Ovary (tissue), 9 donors: Measurements from ENCODE around the gene ENTPD1. TPM values are rescaled to one million over a fixed set of nuclear protein-coding genes. Genes with fewer than 3 reads are reported as not detected.

Experiments
- DNase-seq, 5 donors: peaks; one replicate each; pipeline ENCODE4 v3.0.0-alpha.2; 2019 to 2020
- H3K27ac ChIP-seq, 2 donors: fragments of 200-600 bp; one replicate each; pipeline versions ENCODE4 v1.5.1 to v1.8.0; 2019 to 2022
- H3K27me3 ChIP-seq: fragments of 200-600 bp; one replicate; pipeline ENCODE4 v1.8.0; 2022
- H3K36me3 ChIP-seq: fragments of 200-600 bp; sonication (generic); one replicate; pipeline ENCODE4 v1.5.1; 2019
- H3K4me1 ChIP-seq: one replicate; pipeline ENCODE4 v1.8.1; 2013; ENCODE audit warnings: mild to moderate bottlenecking, moderate library complexity; ENCODE audit not compliant: insufficient read depth
- H3K4me3 ChIP-seq: fragments of 200-600 bp; sonication (generic); one replicate; pipeline ENCODE4 v1.5.1; 2017
- H3K9me3 ChIP-seq, 2 donors: fragments of 200-600 bp in 1 of 2; sonication (generic) in 1 of 2; one replicate each; pipeline versions ENCODE4 v1.5.1 to v1.8.1; 2013 to 2019; ENCODE audit warnings: mild to moderate bottlenecking in 1 of 2, moderate library complexity in 1 of 2
- CTCF ChIP-seq, 3 donors: fragments of 450-650 bp in 2 of 3; fragments of 200-600 bp in 1 of 3; IDR thresholded peaks; one replicate each; pipeline versions ENCODE4 v1.5.1 to v1.8.0; 2016 to 2022; ENCODE audit warnings: antibody characterized with exemption in 3 of 3, mild to moderate bottlenecking in 1 of 3
- EP300 ChIP-seq: sonication (generic); formaldehyde crosslinking; IDR thresholded peaks from one replicate; pipeline ENCODE4 v1.6.1; 2017; ENCODE audit warnings: antibody characterized with exemption
- POLR2A ChIP-seq: fragments of 450-650 bp; IDR thresholded peaks from one replicate; pipeline ENCODE4 v1.6.1; 2017; ENCODE audit warnings: antibody characterized with exemption, mild to moderate bottlenecking, moderate library complexity
- WGBS, 3 donors: extraction: QIAGEN DNeasy Blood & Tissue Kit in 1 of 3; methylation state at CpG; one replicate each; pipeline versions ENCODE4 v1.1.5 to v1.1.7; 2013 to 2017; 5-methylcytosine and 5-hydroxymethylcytosine counted together
- intact Hi-C, 4 donors: fragments of 100-400 bp; cut with DNase I; formaldehyde crosslinking; loops; one replicate each; pipeline versions ENCODE4 v1.11.0 to v1.15.1; 2022 to 2023
- polyA plus RNA-seq, 2 donors: library from polyadenylated mRNA; stranded (reverse); fragments of 200-250 nt in 1 of 2; fragments of 350-450 nt in 1 of 2; fragmentation: Illumina TruSeq in 1 of 2; extraction: RNeasy Lipid Tissue Mini Kit (QIAGEN cat#74804) in 1 of 2; gene quantifications; one replicate each; pipeline ENCODE4 v1.2.3, GENCODE V29; 2013 to 2014
- total RNA-seq, 7 donors: library from RNA; depleted of rRNA in 2 of 7; stranded (reverse); fragments of >200 nt in 2 of 7; fragmentation: NEBNext Ultra II Directional in 3 of 7; extraction: Animal tissue kit (Norgen Biotek cat#: 25700) in 3 of 7; gene quantifications; one replicate each; pipeline versions ENCODE4 v1.1.0 to v1.2.4, GENCODE V29; 2016 to 2023
- donor health status: DM: no; HTN: no; CAD: no; lungs with moderate emphysema.
- donor health status: DM: no; HTN: no; CAD: no.
- donor health status: Bipolar disorder and iron deficiency.
- donor health status: DM: yes; HTN: yes; CAD: no.
- donor health status: DM: no; HTN: no; CAD: no.
- donor health status: DM: yes; HTN: yes; CAD: no.

Gene ENTPD1
- total and polyA plus RNA-seq, 9 donors: 3.0 to 51.5 (median 8.1) TPM

- Histone ChIP-seq H3K4me1 (no peaks in the 10 kb centered on the region), H3K9me3 (no peaks in the 10 kb centered on the region), H3K4me3 (no peak overlapping the region), H3K36me3 (no peaks in the 10 kb centered on the region), H3K27me3 (no peaks in the 10 kb centered on the region), H3K27ac (no peak overlapping the region)
- no peak for DNase-seq
- TF ChIP-seq CTCF (IDR thresholded peaks at IDR 0.05) (no peak), POLR2A (no peak), EP300 (no peak)
- WGBS, 3 donors: 43 to 51% (median 50%) methylated on average over 2 of the region's 2 CpGs
- intact Hi-C loops: no loop called here
Measured at GRCh38 chr10:95819620-95820329, 63.8 kb downstream of the ENTPD1 start.

GRCh38 chr10:95820363-95820762 lies 64.4 kb downstream of the ENTPD1 start:
- no peak overlapping the region for H3K4me3 ChIP-seq
- WGBS, 3 donors: 66 to 74% (median 72%) methylated on average over 3 of the region's 3 CpGs
- intact Hi-C loops: no loop called here
- H3K9me3 ChIP-seq: no peaks in the 10 kb centered on the region
- DNase-seq: no peak
- H3K27me3 ChIP-seq: no peaks in the 10 kb centered on the region
- TF ChIP-seq EP300 (no peak), CTCF (IDR thresholded peaks at IDR 0.05) (no peak), POLR2A (no peak)
- no peaks in the 10 kb centered on the region for H3K4me1 ChIP-seq
- H3K27ac ChIP-seq: no peak overlapping the region
- no peaks in the 10 kb centered on the region for H3K36me3 ChIP-seq

- H3K36me3 ChIP-seq: no peaks in the 10 kb centered on the region
- no peak overlapping the region for H3K27ac ChIP-seq
- H3K4me3 ChIP-seq: no peak overlapping the region
- H3K27me3 ChIP-seq: no peaks in the 10 kb centered on the region
- H3K9me3 ChIP-seq: no peaks in the 10 kb centered on the region
- no peak for DNase-seq
- intact Hi-C loops: no loop called here
- WGBS, 3 donors: 44 to 58% (median 56%) methylated on average over 1 of the region's 1 CpG
- H3K4me1 ChIP-seq: no peaks in the 10 kb centered on the region
- TF ChIP-seq EP300 (no peak), CTCF (IDR thresholded peaks at IDR 0.05) (no peak), POLR2A (no peak)
Measured at GRCh38 chr10:95821720-95822119, 65.8 kb downstream of the ENTPD1 start.

GRCh38 chr10:95830044-95830443 lies 74.1 kb downstream of the ENTPD1 start:
- TF ChIP-seq CTCF (IDR thresholded peaks at IDR 0.05): no peak
- TF ChIP-seq POLR2A: no peak
- TF ChIP-seq EP300: no peak
- Histone ChIP-seq H3K27ac (no peak overlapping the region), H3K4me3 (no peak overlapping the region), H3K9me3 (no peaks in the 10 kb centered on the region), H3K36me3 (no peaks in the 10 kb centered on the region), H3K27me3 (no peaks in the 10 kb centered on the region), H3K4me1 (no peaks in the 10 kb centered on the region)
- DNase-seq: no peak
- intact Hi-C loops: no loop called here
